Loucy (cell line): ENCODE measurements around the gene MEF2A.

Experiments
- H2AFZ ChIP-seq: fragments of 200-600 bp; sonication (generic); 2 replicates; pipeline ENCODE4 v1.6.0; 2016; ENCODE audit warnings: antibody characterized with exemption, mild to moderate bottlenecking, low read length, moderate library complexity
- H3F3A ChIP-seq: fragments of 200-600 bp; 2 replicates; pipeline ENCODE4 v1.6.0; 2016; ENCODE audit warnings: antibody characterized with exemption, low read depth, mild to moderate bottlenecking
- H3K27me3 ChIP-seq: fragments of 200-600 bp; sonication (generic); 2 replicates; pipeline ENCODE4 v1.6.1; 2014; ENCODE audit warnings: low read length, mild to moderate bottlenecking; ENCODE audit not compliant: insufficient read depth, poor library complexity, severe bottlenecking
- H3K36me3 ChIP-seq: fragments of 200-600 bp; sonication (generic); 2 replicates; pipeline ENCODE4 v1.6.1; 2016; ENCODE audit warnings: low read length; ENCODE audit not compliant: insufficient read depth
- H3K4me1 ChIP-seq: fragments of 200-600 bp; sonication (generic); 2 replicates; pipeline ENCODE4 v1.5.1; 2014; ENCODE audit warnings: low read length, mild to moderate bottlenecking; ENCODE audit not compliant: insufficient read depth, poor library complexity, severe bottlenecking
- H3K4me2 ChIP-seq: fragments of 200-600 bp; sonication (generic); 2 replicates; pipeline ENCODE4 v1.6.0; 2014; ENCODE audit warnings: antibody characterized with exemption, low read length, low read depth, mild to moderate bottlenecking; ENCODE audit not compliant: poor library complexity, severe bottlenecking
- H3K4me3 ChIP-seq: fragments of 200-600 bp; sonication (generic); 2 replicates; pipeline ENCODE4 v1.5.1; 2014; ENCODE audit warnings: low read length, mild to moderate bottlenecking, mixed read lengths; ENCODE audit not compliant: poor library complexity, severe bottlenecking
- H3K79me2 ChIP-seq: fragments of 200-600 bp; sonication (generic); 2 replicates; pipeline ENCODE4 v1.6.1; 2014; ENCODE audit warnings: low read length; ENCODE audit not compliant: insufficient read depth
- H3K9ac ChIP-seq: fragments of 200-600 bp; sonication (generic); 2 replicates; pipeline ENCODE4 v1.6.0; 2014; ENCODE audit warnings: mild to moderate bottlenecking, low read depth, low read length, moderate library complexity; ENCODE audit not compliant: poor library complexity, severe bottlenecking
- H3K9me2 ChIP-seq: fragments of 200-600 bp; sonication (generic); replicated peaks from 2 replicates; pipeline ENCODE4 v1.6.1; 2016; ENCODE audit warnings: low read depth, low read length, mixed read lengths
- H3K9me3 ChIP-seq: fragments of 200-600 bp; sonication (generic); 2 replicates; pipeline ENCODE4 v1.6.1; 2014; ENCODE audit warnings: mild to moderate bottlenecking, antibody characterized with exemption, low read length, low read depth; ENCODE audit not compliant: insufficient read depth
- H4K20me1 ChIP-seq: fragments of 200-600 bp; sonication (generic); 2 replicates; pipeline ENCODE4 v1.6.0; 2014; ENCODE audit warnings: antibody characterized with exemption, low read length, mild to moderate bottlenecking; ENCODE audit not compliant: insufficient read depth, poor library complexity, severe bottlenecking
- EZH2phosphoT487 ChIP-seq: fragments of 200-600 bp; IDR thresholded peaks from 2 replicates; pipeline ENCODE4 v1.6.1; 2018; ENCODE audit warnings: antibody characterized with exemption, mild to moderate bottlenecking, moderate library complexity, borderline replicate concordance
- TF ChIP-seq, protein P1 (sequence below): fragments of 200-600 bp; sonication (generic); conservative IDR thresholded peaks from 2 replicates; pipeline ENCODE4 v1.5.1; 2014; ENCODE audit warnings: mild to moderate bottlenecking, antibody characterized with exemption, low read length

MEF2A gene

GRCh38 chr15:99526176-99526575 lies 39.6 kb upstream of the MEF2A start:
- Histone ChIP-seq H3K79me2 (no peaks in the 10 kb centered on the region), H3K36me3 (no peaks in the 10 kb centered on the region), H3K4me1 (peaks cover 8% of the 10 kb centered on the region), H4K20me1 (no peaks in the 10 kb centered on the region), H3K9ac (no peak overlapping the region), H3K4me2 (no peak overlapping the region), H2AFZ (no peak overlapping the region), H3K9me3 (0 out of 2 replicates have a peak, but pooled peaks cover 6% of the 10 kb centered on the region), H3K9me2 (no peaks in the 10 kb centered on the region), H3K27me3 (no peaks in the 10 kb centered on the region), H3K4me3 (no peak overlapping the region), H3F3A (no peaks in the 10 kb centered on the region)
- TF ChIP-seq, protein P1, sequence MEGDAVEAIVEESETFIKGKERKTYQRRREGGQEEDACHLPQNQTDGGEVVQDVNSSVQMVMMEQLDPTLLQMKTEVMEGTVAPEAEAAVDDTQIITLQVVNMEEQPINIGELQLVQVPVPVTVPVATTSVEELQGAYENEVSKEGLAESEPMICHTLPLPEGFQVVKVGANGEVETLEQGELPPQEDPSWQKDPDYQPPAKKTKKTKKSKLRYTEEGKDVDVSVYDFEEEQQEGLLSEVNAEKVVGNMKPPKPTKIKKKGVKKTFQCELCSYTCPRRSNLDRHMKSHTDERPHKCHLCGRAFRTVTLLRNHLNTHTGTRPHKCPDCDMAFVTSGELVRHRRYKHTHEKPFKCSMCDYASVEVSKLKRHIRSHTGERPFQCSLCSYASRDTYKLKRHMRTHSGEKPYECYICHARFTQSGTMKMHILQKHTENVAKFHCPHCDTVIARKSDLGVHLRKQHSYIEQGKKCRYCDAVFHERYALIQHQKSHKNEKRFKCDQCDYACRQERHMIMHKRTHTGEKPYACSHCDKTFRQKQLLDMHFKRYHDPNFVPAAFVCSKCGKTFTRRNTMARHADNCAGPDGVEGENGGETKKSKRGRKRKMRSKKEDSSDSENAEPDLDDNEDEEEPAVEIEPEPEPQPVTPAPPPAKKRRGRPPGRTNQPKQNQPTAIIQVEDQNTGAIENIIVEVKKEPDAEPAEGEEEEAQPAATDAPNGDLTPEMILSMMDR = no peak
- TF ChIP-seq EZH2phosphoT487 = no peak

GRCh38 chr15:99526671-99527070 lies 39.1 kb upstream of the MEF2A start:
- no peaks in the 10 kb centered on the region for H3K36me3 ChIP-seq
- H2AFZ ChIP-seq = no peak overlapping the region
- H3K79me2 ChIP-seq = no peaks in the 10 kb centered on the region
- no peak overlapping the region for H3K4me3 ChIP-seq
- H3K9me2 ChIP-seq = no peaks in the 10 kb centered on the region
- H3K4me2 ChIP-seq = no peak overlapping the region
- no peaks in the 10 kb centered on the region for H4K20me1 ChIP-seq
- 0 out of 2 replicates have a peak, but pooled peaks cover 6% of the 10 kb centered on the region for H3K9me3 ChIP-seq
- TF ChIP-seq, protein P1 = no peak
- no peak for TF ChIP-seq EZH2phosphoT487
- peaks cover 8% of the 10 kb centered on the region for H3K4me1 ChIP-seq
- H3K9ac ChIP-seq = no peak overlapping the region
- no peaks in the 10 kb centered on the region for H3F3A ChIP-seq
- H3K27me3 ChIP-seq = no peaks in the 10 kb centered on the region

DNA sequence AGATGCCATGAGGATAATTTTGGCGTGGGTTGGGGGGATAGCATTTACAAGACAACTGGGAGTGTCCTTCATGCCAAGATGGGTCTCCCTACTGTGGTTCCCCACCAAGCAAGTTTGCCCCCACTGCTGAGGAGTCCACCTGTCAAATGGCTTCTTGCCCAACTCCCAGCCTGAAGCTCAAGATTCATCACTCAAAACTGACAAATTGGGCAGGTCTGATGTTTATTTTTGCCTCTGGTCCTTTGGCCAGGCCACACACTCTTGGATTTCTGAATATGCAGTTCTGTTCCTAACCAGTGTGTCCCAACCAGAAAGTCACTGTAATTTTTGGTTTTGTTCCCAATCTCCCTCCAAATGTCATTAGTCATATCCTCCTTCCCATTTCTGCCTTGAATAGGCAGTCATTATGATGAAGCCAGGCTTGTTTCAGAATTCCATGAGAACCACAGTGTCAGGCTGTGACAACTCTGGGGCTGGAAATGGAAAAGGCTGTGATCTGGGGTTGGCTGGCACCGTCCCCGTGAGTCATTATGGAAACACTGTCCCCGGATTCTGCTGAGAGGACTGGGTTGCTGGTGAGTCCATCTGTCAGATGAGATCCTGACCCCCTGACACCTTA lies 29.3 kb upstream of the MEF2A start:
- Histone ChIP-seq H3K4me2 (no peak overlapping the region), H3F3A (no peaks in the 10 kb centered on the region), H3K27me3 (no peaks in the 10 kb centered on the region), H3K79me2 (no peaks in the 10 kb centered on the region), H3K9ac (no peak overlapping the region), H3K9me3 (peaks cover 4% of the 10 kb centered on the region), H3K4me1 (no peaks in the 10 kb centered on the region), H2AFZ (no peak overlapping the region), H3K4me3 (no peak overlapping the region), H4K20me1 (no peaks in the 10 kb centered on the region), H3K36me3 (no peaks in the 10 kb centered on the region), H3K9me2 (no peaks in the 10 kb centered on the region)
- TF ChIP-seq, protein P1 = no peak
